IMR-90 (cell line): ENCODE measurements around the gene PPP3CA. TPM values are rescaled to one million over a fixed set of nuclear protein-coding genes. Genes with fewer than 3 reads are reported as not detected.

ENCODE experiments used
- ATAC-seq: fragments of 200-7000 bp; cut with Tn5 transposase; 2 replicates; pipeline ENCODE4 v1.9.1; 2020; ENCODE audit warnings: low read depth, mild to moderate bottlenecking, moderate library complexity
- BruUV-seq: library from RNA; stranded (reverse); fragments of 400-500 nt; replicated peaks from 2 replicates; lab custom pipeline; 2021; lab: Mats Ljungman, UMichigan
- CTCF ChIA-PET: fragments of 300-600 bp; formaldehyde crosslinking; extraction: SDS; loops from one replicate; lab custom pipeline; 2021; ENCODE audit warnings: antibody characterized with exemption; lab: Yijun Ruan, JAX
- POLR2A ChIA-PET: fragments of 300-600 bp; sonication (Branson Sonifier 250); formaldehyde crosslinking; loops from one replicate; lab custom pipeline; 2022; ENCODE audit warnings: antibody characterized with exemption; ENCODE audit not compliant: unreplicated experiment; lab: Charles Lee
- DNase-seq: peaks from one replicate; pipeline ENCODE4 v3.0.0; 2013
- H2AFZ ChIP-seq: replicated peaks from 2 replicates; pipeline ENCODE3; 2013; ENCODE audit warnings: low read length, mild to moderate bottlenecking; ENCODE audit not compliant: poor library complexity
- H2AK5ac ChIP-seq: 2 replicates; pipeline ENCODE4 v1.6.1; 2013; ENCODE audit warnings: low read depth, low read length, inconsistent platforms
- H2AK9ac ChIP-seq: replicated peaks from 2 replicates; pipeline ENCODE3; 2013; ENCODE audit warnings: mild to moderate bottlenecking, low read depth, low read length, moderate library complexity; ENCODE audit not compliant: poor library complexity
- H2BK120ac ChIP-seq: 2 replicates; pipeline ENCODE4 v1.6.1; 2013; ENCODE audit warnings: low read depth, low read length, inconsistent platforms
- H2BK15ac ChIP-seq: 3 replicates; pipeline ENCODE4 v1.6.1; 2013; ENCODE audit warnings: low read depth, low read length, inconsistent platforms
- H2BK20ac ChIP-seq: 2 replicates; pipeline ENCODE4 v1.6.1; 2013; ENCODE audit warnings: low read depth, mild to moderate bottlenecking, inconsistent platforms, low read length, moderate library complexity
- H2BK5ac ChIP-seq: 2 replicates; pipeline ENCODE4 v1.6.1; 2013; ENCODE audit warnings: mild to moderate bottlenecking, low read depth, low read length, inconsistent platforms; ENCODE audit not compliant: poor library complexity, severe bottlenecking
- H3K14ac ChIP-seq: replicated peaks from 2 replicates; pipeline ENCODE4 v1.6.1; 2013; ENCODE audit warnings: low read depth, low read length, inconsistent platforms
- H3K18ac ChIP-seq: 2 replicates; pipeline ENCODE4 v1.6.1; 2013; ENCODE audit warnings: low read depth, low read length, control low read depth
- H3K23ac ChIP-seq: 2 replicates; pipeline ENCODE4 v1.6.1; 2013; ENCODE audit warnings: low read depth, low read length, inconsistent platforms
- H3K27ac ChIP-seq: 2 replicates; pipeline ENCODE4 v1.5.1; 2013; ENCODE audit warnings: mild to moderate bottlenecking, control low read depth, low read length; ENCODE audit not compliant: insufficient read depth
- H3K27me3 ChIP-seq: 2 replicates; pipeline ENCODE4 v1.6.1; 2013; ENCODE audit warnings: low read length; ENCODE audit not compliant: control insufficient read depth, insufficient read depth
- H3K36me3 ChIP-seq: 2 replicates; pipeline ENCODE4 v1.6.1; 2013; ENCODE audit warnings: low read length, mixed read lengths; ENCODE audit not compliant: control insufficient read depth, insufficient read depth
- H3K4ac ChIP-seq: 2 replicates; pipeline ENCODE4 v1.6.1; 2013; ENCODE audit warnings: low read depth, low read length, inconsistent platforms
- H3K4me1 ChIP-seq: 2 replicates; pipeline ENCODE4 v1.6.1; 2013; ENCODE audit warnings: low read length, mixed read lengths; ENCODE audit not compliant: control insufficient read depth, insufficient read depth
- H3K4me2 ChIP-seq: 2 replicates; pipeline ENCODE4 v1.6.1; 2013; ENCODE audit warnings: low read depth, mild to moderate bottlenecking, control low read depth, low read length, moderate library complexity
- H3K4me3 ChIP-seq: 2 replicates; pipeline ENCODE4 v1.5.1; 2013; ENCODE audit warnings: low read depth, mild to moderate bottlenecking, control low read depth, low read length, moderate library complexity; ENCODE audit not compliant: insufficient read depth
- H3K56ac ChIP-seq: 2 replicates; pipeline ENCODE4 v1.6.1; 2013; ENCODE audit warnings: low read length, inconsistent platforms; ENCODE audit not compliant: insufficient read depth; ENCODE audit errors: extremely low read depth
- H3K79me1 ChIP-seq, 2 experiments: 2 replicates each; pipeline ENCODE4 v1.6.1; 2013; ENCODE audit warnings: low read length in 2 of 2, inconsistent platforms in 1 of 2, low read depth in 1 of 2
- H3K9ac ChIP-seq: 2 replicates; pipeline ENCODE4 v1.6.1; 2013; ENCODE audit warnings: low read depth, low read length, control low read depth
- H3K9me1 ChIP-seq: 2 replicates; pipeline ENCODE4 v1.6.1; 2013; ENCODE audit warnings: low read length, inconsistent platforms; ENCODE audit not compliant: insufficient read depth
- H3K9me3 ChIP-seq: 2 replicates; pipeline ENCODE4 v1.6.1; 2013; ENCODE audit warnings: low read length; ENCODE audit not compliant: control insufficient read depth, insufficient read depth
- H4K20me1 ChIP-seq: 2 replicates; pipeline ENCODE4 v1.6.1; 2013; ENCODE audit warnings: low read length, inconsistent platforms; ENCODE audit not compliant: insufficient read depth
- H4K5ac ChIP-seq: 2 replicates; pipeline ENCODE4 v1.6.1; 2013; ENCODE audit warnings: mild to moderate bottlenecking, low read depth, low read length, control low read depth
- H4K8ac ChIP-seq, 2 experiments: 2 replicates each; pipeline ENCODE4 v1.6.1; 2013; ENCODE audit warnings: low read depth in 2 of 2, low read length in 2 of 2, control low read depth in 1 of 2, inconsistent platforms in 1 of 2
- H4K91ac ChIP-seq: 2 replicates; pipeline ENCODE4 v1.6.1; 2013; ENCODE audit warnings: low read depth, low read length, inconsistent platforms; ENCODE audit not compliant: insufficient read depth
- BHLHE40 ChIP-seq: fragments of 150-350 bp; IDR thresholded peaks from 2 replicates; pipeline ENCODE4 v1.6.1; 2016; ENCODE audit warnings: mild to moderate bottlenecking, low read depth, low read length
- CEBPB ChIP-seq: IDR thresholded peaks from 2 replicates; pipeline ENCODE4 v1.6.1; 2012; ENCODE audit warnings: low read depth, low read length, improper control_type of control experiment
- CHD1 ChIP-seq: IDR thresholded peaks from 2 replicates; pipeline ENCODE4 v1.6.1; 2012; ENCODE audit warnings: low read depth, low read length, improper control_type of control experiment
- ELK1 ChIP-seq: fragments of 150-350 bp; IDR thresholded peaks from 2 replicates; pipeline ENCODE4 v1.6.1; 2016; ENCODE audit warnings: low read depth, mild to moderate bottlenecking, low read length, moderate library complexity, borderline replicate concordance
- FOS ChIP-seq: fragments of 150-350 bp; IDR thresholded peaks from 2 replicates; pipeline ENCODE4 v1.6.1; 2016; ENCODE audit warnings: low read depth, low read length
- MAFK ChIP-seq: IDR thresholded peaks from 2 replicates; pipeline ENCODE4 v1.6.1; 2012; ENCODE audit warnings: low read depth, low read length, improper control_type of control experiment
- MAZ ChIP-seq: IDR thresholded peaks from 2 replicates; pipeline ENCODE4 v1.6.1; 2012; ENCODE audit warnings: low read depth, mild to moderate bottlenecking, low read length, improper control_type of control experiment, moderate library complexity, borderline replicate concordance
- MXI1 ChIP-seq: IDR thresholded peaks from 2 replicates; pipeline ENCODE4 v1.6.1; 2012; ENCODE audit warnings: low read depth, mild to moderate bottlenecking, low read length, moderate library complexity, borderline replicate concordance
- NFE2L2 ChIP-seq: fragments of 150-350 bp; IDR thresholded peaks from 2 replicates; pipeline ENCODE4 v1.6.1; 2016; ENCODE audit warnings: low read depth, mild to moderate bottlenecking, low read length
- POLR2A ChIP-seq: IDR thresholded peaks from 2 replicates; pipeline ENCODE4 v1.6.1; 2012; ENCODE audit warnings: mild to moderate bottlenecking, low read depth, low read length
- RAD21 ChIP-seq: IDR thresholded peaks from 2 replicates; pipeline ENCODE4 v1.6.1; 2012; ENCODE audit warnings: low read length, improper control_type of control experiment
- RCOR1 ChIP-seq: IDR thresholded peaks from 2 replicates; pipeline ENCODE4 v1.6.1; 2012; ENCODE audit warnings: mild to moderate bottlenecking, low read length, improper control_type of control experiment; ENCODE audit not compliant: insufficient replicate concordance
- RFX5 ChIP-seq: IDR thresholded peaks from 2 replicates; pipeline ENCODE4 v1.8.0; 2012; ENCODE audit warnings: low read depth, mild to moderate bottlenecking, low read length, moderate library complexity
- SMC3 ChIP-seq: fragments of 150-350 bp; IDR thresholded peaks from 2 replicates; pipeline ENCODE4 v1.6.1; 2016; ENCODE audit warnings: low read depth, mild to moderate bottlenecking, antibody characterized with exemption, low read length, moderate library complexity
- WGBS, 2 experiments: methylation state at CpG; one replicate each; pipeline versions ENCODE4 v1.1.5 to v1.1.7; 2013; ENCODE audit warnings: missing lambda C conversion rate in 2 of 2; ENCODE audit not compliant: insufficient read length in 1 of 2; ENCODE audit errors: extremely low coverage in 2 of 2; 5-methylcytosine and 5-hydroxymethylcytosine counted together
- dilution Hi-C: fragments of 300-500 bp; cut with HindIII; formaldehyde crosslinking; loops from one replicate; pipeline ENCODE4 v1.14.3; 2018; ENCODE audit warnings: low sequenced_read_pairs; ENCODE audit not compliant: unreplicated experiment
- in situ Hi-C: fragments of 300-500 bp; cut with MboI; formaldehyde crosslinking; loops from 3 replicates; pipeline ENCODE4 v1.14.3; 2019; ENCODE audit warnings: low sequenced_read_pairs, inconsistent platforms, mixed read lengths
- intact Hi-C: fragments of 100-400 bp; cut with micrococcal nuclease; formaldehyde crosslinking; loops from 2 replicates; pipeline ENCODE4 v1.10.0; 2022
- polyA plus RNA-seq, 3 experiments: library from polyadenylated mRNA; depleted of rRNA; stranded (reverse); fragments of >200 nt; gene quantifications; 2 replicates each; pipeline ENCODE4 v1.2.3, GENCODE V29; 2012; ENCODE audit warnings: low replicate concordance in 1 of 3
- total RNA-seq: library from RNA; depleted of rRNA; stranded (reverse); fragments of >200 nt; gene quantifications from 2 replicates; pipeline ENCODE4 v1.2.3, GENCODE V29; 2012
- TF ChIP-seq, protein P1 (sequence below): conservative IDR thresholded peaks from 2 replicates; pipeline ENCODE4 v1.5.1; 2012; ENCODE audit warnings: mild to moderate bottlenecking, low read depth, low read length, improper control_type of control experiment
- TF ChIP-seq, protein P2 (sequence below): fragments of 150-350 bp; IDR thresholded peaks from 2 replicates; pipeline ENCODE4 v1.6.1; 2017; ENCODE audit warnings: mild to moderate bottlenecking, antibody characterized with exemption, low read length, low read depth

The PPP3CA gene
- total and polyA plus RNA-seq, 2 of the 4 experiments (the other 2 are of a cell fraction): 14.5 to 48.6 TPM

- dilution Hi-C loops (no loop called here), intact Hi-C loops (no loop called here), in situ Hi-C loops (no loop called here)
- no peak for ATAC-seq
- Histone ChIP-seq H2BK20ac (no peak overlapping the region), H3K14ac (no peak overlapping the region), H3K9me1 (peaks cover 3% of the 10 kb centered on the region; the same call in 1 of the 2 replicates), H3K36me3 (peaks cover 3% of the 10 kb centered on the region; the same call in 1 of the 2 replicates), H2BK5ac (no peak overlapping the region), H3K4ac (no peak overlapping the region), H3K9me3 (no peaks in the 10 kb centered on the region), H2BK15ac (no peak overlapping the region), H2AFZ (no peak overlapping the region), H3K27ac (no peak overlapping the region), H3K56ac (no peak overlapping the region), H3K9ac (no peak overlapping the region), H3K27me3 (no peaks in the 10 kb centered on the region), H3K4me3 (no peak overlapping the region), H3K4me2 (no peak overlapping the region), H2AK9ac (no peak overlapping the region), H4K5ac (no peak overlapping the region), H3K4me1 (peaks cover 3% of the 10 kb centered on the region; the same call in 1 of the 2 replicates), H4K91ac (no peak overlapping the region), H2AK5ac (no peak overlapping the region), H4K20me1 (no peaks in the 10 kb centered on the region), H2BK120ac (no peak overlapping the region), H4K8ac (no peak overlapping the region), H3K23ac (no peak overlapping the region), H3K18ac (no peak overlapping the region), H3K79me1 (no peaks in the 10 kb centered on the region)
- ChIA-PET CTCF (no interaction called here), POLR2A (no interaction called here)
- no peak for TF ChIP-seq NFE2L2
- no peak for TF ChIP-seq CEBPB
- TF ChIP-seq MXI1: no peak
- no peak for TF ChIP-seq ELK1
- no peak for TF ChIP-seq RCOR1
- no peak for TF ChIP-seq CHD1
- TF ChIP-seq MAFK: no peak
- TF ChIP-seq MAZ: no peak
- TF ChIP-seq, protein P1, sequence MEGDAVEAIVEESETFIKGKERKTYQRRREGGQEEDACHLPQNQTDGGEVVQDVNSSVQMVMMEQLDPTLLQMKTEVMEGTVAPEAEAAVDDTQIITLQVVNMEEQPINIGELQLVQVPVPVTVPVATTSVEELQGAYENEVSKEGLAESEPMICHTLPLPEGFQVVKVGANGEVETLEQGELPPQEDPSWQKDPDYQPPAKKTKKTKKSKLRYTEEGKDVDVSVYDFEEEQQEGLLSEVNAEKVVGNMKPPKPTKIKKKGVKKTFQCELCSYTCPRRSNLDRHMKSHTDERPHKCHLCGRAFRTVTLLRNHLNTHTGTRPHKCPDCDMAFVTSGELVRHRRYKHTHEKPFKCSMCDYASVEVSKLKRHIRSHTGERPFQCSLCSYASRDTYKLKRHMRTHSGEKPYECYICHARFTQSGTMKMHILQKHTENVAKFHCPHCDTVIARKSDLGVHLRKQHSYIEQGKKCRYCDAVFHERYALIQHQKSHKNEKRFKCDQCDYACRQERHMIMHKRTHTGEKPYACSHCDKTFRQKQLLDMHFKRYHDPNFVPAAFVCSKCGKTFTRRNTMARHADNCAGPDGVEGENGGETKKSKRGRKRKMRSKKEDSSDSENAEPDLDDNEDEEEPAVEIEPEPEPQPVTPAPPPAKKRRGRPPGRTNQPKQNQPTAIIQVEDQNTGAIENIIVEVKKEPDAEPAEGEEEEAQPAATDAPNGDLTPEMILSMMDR: no peak
- TF ChIP-seq RFX5: no peak
- no peak for TF ChIP-seq RAD21
- no peak for TF ChIP-seq SMC3
- TF ChIP-seq, protein P2, sequence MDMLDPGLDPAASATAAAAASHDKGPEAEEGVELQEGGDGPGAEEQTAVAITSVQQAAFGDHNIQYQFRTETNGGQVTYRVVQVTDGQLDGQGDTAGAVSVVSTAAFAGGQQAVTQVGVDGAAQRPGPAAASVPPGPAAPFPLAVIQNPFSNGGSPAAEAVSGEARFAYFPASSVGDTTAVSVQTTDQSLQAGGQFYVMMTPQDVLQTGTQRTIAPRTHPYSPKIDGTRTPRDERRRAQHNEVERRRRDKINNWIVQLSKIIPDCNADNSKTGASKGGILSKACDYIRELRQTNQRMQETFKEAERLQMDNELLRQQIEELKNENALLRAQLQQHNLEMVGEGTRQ: no peak
- no peak for TF ChIP-seq FOS
- TF ChIP-seq BHLHE40: no peak
- TF ChIP-seq POLR2A: no peak
- no CpG with 5 or more reads among the region's 2 CpGs for WGBS, 2 experiments
- DNase-seq: no peak
- BruUV-seq: no TSS peak
Observed at GRCh38 chr4:101074326-101074725, 273.0 kb downstream of the PPP3CA start.
